Measurements from ENCODE around the gene KIF25. TPM values are rescaled to one million over a fixed set of nuclear protein-coding genes. Genes with fewer than 3 reads are reported as not detected.

The KIF25 gene
- total and polyA plus RNA-seq, 8 donors: 0.63 to 14.8 (median 12.2) TPM

DNA sequence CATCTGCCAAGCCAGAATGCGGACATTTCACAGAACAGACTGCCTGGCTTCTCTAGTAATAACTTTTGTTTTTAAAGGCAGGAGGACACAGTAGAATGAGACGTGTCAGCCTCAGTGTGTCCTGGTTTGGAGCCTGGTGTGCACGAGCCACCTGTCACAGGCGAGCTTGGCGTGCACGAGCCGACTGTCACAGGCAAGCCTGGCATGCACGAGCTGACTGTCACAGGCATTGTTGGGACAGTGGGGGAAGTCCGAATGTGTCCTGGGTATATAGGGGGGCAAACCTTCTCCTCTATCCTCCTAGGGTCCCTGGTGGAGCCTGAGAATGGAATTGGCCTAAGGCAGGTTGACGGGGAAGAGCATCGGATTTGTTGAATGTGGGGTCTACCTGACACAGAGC lies 7.5 kb downstream of the KIF25 start:
- TF ChIP-seq, protein P1, sequence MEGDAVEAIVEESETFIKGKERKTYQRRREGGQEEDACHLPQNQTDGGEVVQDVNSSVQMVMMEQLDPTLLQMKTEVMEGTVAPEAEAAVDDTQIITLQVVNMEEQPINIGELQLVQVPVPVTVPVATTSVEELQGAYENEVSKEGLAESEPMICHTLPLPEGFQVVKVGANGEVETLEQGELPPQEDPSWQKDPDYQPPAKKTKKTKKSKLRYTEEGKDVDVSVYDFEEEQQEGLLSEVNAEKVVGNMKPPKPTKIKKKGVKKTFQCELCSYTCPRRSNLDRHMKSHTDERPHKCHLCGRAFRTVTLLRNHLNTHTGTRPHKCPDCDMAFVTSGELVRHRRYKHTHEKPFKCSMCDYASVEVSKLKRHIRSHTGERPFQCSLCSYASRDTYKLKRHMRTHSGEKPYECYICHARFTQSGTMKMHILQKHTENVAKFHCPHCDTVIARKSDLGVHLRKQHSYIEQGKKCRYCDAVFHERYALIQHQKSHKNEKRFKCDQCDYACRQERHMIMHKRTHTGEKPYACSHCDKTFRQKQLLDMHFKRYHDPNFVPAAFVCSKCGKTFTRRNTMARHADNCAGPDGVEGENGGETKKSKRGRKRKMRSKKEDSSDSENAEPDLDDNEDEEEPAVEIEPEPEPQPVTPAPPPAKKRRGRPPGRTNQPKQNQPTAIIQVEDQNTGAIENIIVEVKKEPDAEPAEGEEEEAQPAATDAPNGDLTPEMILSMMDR (IDR thresholded peaks at IDR 0.05): no peak
- no peak overlapping the region for H3K4me3 ChIP-seq

DNA sequence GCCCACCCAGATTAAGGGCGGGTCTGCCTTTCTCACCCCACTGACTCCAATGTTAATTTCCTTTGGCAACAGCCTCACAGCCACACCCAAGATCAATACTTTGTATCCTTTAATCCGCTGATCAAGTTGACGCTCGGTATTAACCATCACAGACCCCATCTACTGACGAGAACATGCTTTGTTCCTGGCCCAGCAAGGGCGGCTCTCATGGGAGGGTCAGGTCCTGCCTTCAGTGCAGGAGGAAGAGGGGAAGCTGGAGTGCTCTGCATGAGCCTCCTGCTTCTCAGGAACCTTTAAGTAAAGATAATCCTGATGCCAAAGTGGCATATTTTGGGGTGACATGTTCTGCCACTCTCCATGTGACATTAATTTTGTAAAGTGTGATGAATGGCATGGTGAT lies 8.3 kb downstream of the KIF25 start:
- TF ChIP-seq, protein P1 (IDR thresholded peaks at IDR 0.05): no peak
- Histone ChIP-seq H3K4me3 (no peak overlapping the region), H3K4me1 (peaks cover 4 to 5% of the 10 kb centered on the region in 2 donors), H3K9me3 (peaks cover 0 to 10% of the 10 kb centered on the region in 2 donors), H3K27ac (no peak overlapping the region), H3K36me3 (no peaks in the 10 kb centered on the region), H3K27me3 (no peaks in the 10 kb centered on the region)
- DNase-seq: no peak
- no peak for ATAC-seq
- intact Hi-C loops (cut with DNase I): no loop called here

More for the DNA sequence above, 7.5 kb downstream of the KIF25 start:
- no peak for DNase-seq
- ATAC-seq: no peak
- no peak overlapping the region for H3K27ac ChIP-seq
- peaks cover 4 to 5% of the 10 kb centered on the region in 2 donors for H3K4me1 ChIP-seq
- H3K36me3 ChIP-seq: no peaks in the 10 kb centered on the region
- intact Hi-C loops (cut with DNase I): no loop called here
- H3K9me3 ChIP-seq: peaks cover 0 to 4% of the 10 kb centered on the region in 2 donors
- H3K27me3 ChIP-seq: no peaks in the 10 kb centered on the region

DNA sequence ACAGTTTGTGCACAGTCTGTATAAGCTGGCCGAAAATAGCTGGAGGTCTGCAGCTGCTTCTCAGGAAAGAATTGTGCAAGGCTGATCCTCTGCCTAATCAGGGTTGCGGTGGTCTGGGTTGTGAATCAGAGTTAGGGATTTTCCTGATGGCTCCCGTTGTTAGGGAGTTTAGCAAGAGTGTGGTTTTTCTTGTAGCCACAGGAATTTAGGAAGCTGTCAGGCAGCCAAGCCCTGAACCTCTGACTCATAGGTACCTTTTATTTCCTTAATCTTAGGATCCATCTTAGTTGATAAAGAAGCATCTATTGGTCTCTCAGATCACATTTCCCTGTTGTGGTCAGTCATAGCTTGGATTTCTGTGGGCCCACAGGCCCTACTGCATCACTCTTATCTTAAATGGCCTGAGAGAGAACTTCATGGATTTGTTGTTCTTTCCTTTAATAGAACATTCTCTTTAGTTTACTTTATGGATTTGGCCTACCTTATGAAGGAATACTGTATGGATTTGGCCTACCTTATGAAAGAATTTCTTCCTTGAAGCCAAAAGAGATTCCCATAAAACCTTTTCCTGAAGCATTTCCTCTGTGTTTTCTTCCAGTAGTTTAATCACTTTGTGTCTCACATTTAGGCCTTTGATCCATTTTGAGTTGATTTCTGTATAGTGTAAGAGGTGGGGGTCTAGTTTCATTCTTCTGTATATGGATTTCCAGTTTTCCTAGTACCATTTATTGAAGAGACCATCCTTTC lies 10.3 kb downstream of the KIF25 start:
- ATAC-seq (peak; percentile 93), DNase-seq (peak in 1 of 4 donors; percentile 61)
- no peaks in the 10 kb centered on the region for H3K27me3 ChIP-seq
- H3K27ac ChIP-seq: peak overlapping the region; percentile 6 to 7
- TF ChIP-seq, protein P1 (IDR thresholded peaks at IDR 0.05): no peak
- no peaks in the 10 kb centered on the region for H3K36me3 ChIP-seq
- H3K9me3 ChIP-seq: peaks cover 0 to 29% of the 10 kb centered on the region in 2 donors
- no peak overlapping the region for H3K4me3 ChIP-seq
- H3K4me1 ChIP-seq: peaks cover 4 to 5% of the 10 kb centered on the region in 2 donors
- intact Hi-C loops (cut with DNase I): no loop called here

DNA sequence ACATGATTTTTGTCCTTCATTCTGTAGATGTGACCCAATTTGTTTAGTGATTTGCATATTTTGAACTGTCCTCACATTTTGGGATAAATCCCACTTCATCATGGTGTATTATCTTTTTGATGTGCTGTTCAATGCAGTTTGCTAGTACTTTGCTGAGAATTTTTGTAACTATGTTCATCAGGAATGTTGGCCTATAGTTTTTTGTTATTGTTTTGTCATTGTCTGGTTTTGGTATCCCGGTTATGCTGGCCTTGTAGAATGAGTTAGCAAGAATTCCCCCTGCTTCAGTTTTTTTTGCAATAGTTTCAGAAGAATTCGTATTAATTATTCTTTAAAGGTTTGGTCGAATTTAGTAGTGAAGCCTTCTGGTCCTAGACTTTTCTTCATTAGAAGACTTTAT lies 11.9 kb downstream of the KIF25 start:
- intact Hi-C loops (cut with DNase I): no loop called here
- Histone ChIP-seq H3K9me3 (peaks cover 0 to 35% of the 10 kb centered on the region in 2 donors), H3K27ac (no peak overlapping the region), H3K4me3 (no peak overlapping the region), H3K4me1 (peaks cover 4 to 5% of the 10 kb centered on the region in 2 donors), H3K36me3 (no peaks in the 10 kb centered on the region), H3K27me3 (no peaks in the 10 kb centered on the region)
- TF ChIP-seq, protein P1 (IDR thresholded peaks at IDR 0.05): no peak
- DNase-seq (no peak), ATAC-seq (no peak)

- no peaks in the 10 kb centered on the region for H3K27me3 ChIP-seq
- peaks cover 4 to 5% of the 10 kb centered on the region in 2 donors for H3K4me1 ChIP-seq
- intact Hi-C loops (cut with DNase I): no loop called here
- H3K36me3 ChIP-seq: no peaks in the 10 kb centered on the region
- no peak for DNase-seq
- no peak for ATAC-seq
- no peak overlapping the region for H3K27ac ChIP-seq
- H3K4me3 ChIP-seq: no peak overlapping the region
- TF ChIP-seq, protein P1 (IDR thresholded peaks at IDR 0.05): no peak
- peaks cover 0 to 35% of the 10 kb centered on the region in 2 donors for H3K9me3 ChIP-seq
These were observed 13.8 kb downstream of the KIF25 start for GRCh38 chr6:168011291-168011690.
